H1 (cell line): ENCODE results near the gene TGFB1. TPM values are rescaled to one million over a fixed set of nuclear protein-coding genes. Genes with fewer than 3 reads are reported as not detected.

Experiments used
- CTCF ChIA-PET: fragments of 300-600 bp; sonication (Branson Sonifier 250); formaldehyde crosslinking; loops from one replicate; lab custom pipeline; 2021; ENCODE audit not compliant: partially characterized antibody; lab: Charles Lee
- POLR2A ChIA-PET: fragments of 300-600 bp; sonication (Branson Sonifier 250); formaldehyde crosslinking; loops from one replicate; lab custom pipeline; 2021; ENCODE audit warnings: inconsistent platforms; ENCODE audit not compliant: partially characterized antibody; lab: Charles Lee
- DNase-seq, 2 experiments: peaks; one replicate each; pipeline versions ENCODE4 v3.0.0 to v3.0.0-alpha.2; 2010 to 2022; ENCODE audit warnings: low spot score in 2 of 2, low read depth in 1 of 2, mixed read lengths in 1 of 2
- FAIRE-seq: peaks from 2 replicates; lab custom pipeline; 2011; peaks lifted over from hg19 to GRCh38; lab: Jason Lieb, UNC
- H2AFZ ChIP-seq: 2 replicates; pipeline ENCODE4 v1.8.1; 2012; ENCODE audit warnings: low read length, inconsistent platforms
- H2AK5ac ChIP-seq: 2 replicates; pipeline ENCODE4 v1.6.1; 2013; ENCODE audit warnings: low read depth, low read length
- H2BK120ac ChIP-seq: replicated peaks from 2 replicates; pipeline ENCODE3; 2013; ENCODE audit warnings: low read depth, low read length, inconsistent platforms
- H2BK12ac ChIP-seq: 2 replicates; pipeline ENCODE4 v1.6.1; 2013; ENCODE audit warnings: low read depth, low read length
- H2BK15ac ChIP-seq: 2 replicates; pipeline ENCODE4 v1.6.1; 2013; ENCODE audit warnings: low read length
- H2BK20ac ChIP-seq: 2 replicates; pipeline ENCODE4 v1.6.1; 2013; ENCODE audit warnings: low read length
- H2BK5ac ChIP-seq: 2 replicates; pipeline ENCODE4 v1.6.1; 2013; ENCODE audit warnings: low read depth, low read length
- H3K14ac ChIP-seq: 2 replicates; pipeline ENCODE4 v1.6.1; 2013; ENCODE audit warnings: inconsistent platforms; ENCODE audit not compliant: insufficient read length
- H3K18ac ChIP-seq: 2 replicates; pipeline ENCODE4 v1.6.1; 2013; ENCODE audit warnings: low read length; ENCODE audit errors: extremely low read depth
- H3K23ac ChIP-seq: 2 replicates; pipeline ENCODE4 v1.6.1; 2013; ENCODE audit warnings: inconsistent platforms; ENCODE audit not compliant: insufficient read length
- H3K23me2 ChIP-seq: 2 replicates; pipeline ENCODE4 v1.6.1; 2013; ENCODE audit warnings: low read depth, low read length
- H3K27ac ChIP-seq: 2 replicates; pipeline ENCODE4 v1.6.1; 2011; ENCODE audit warnings: low read depth, low read length, inconsistent platforms
- H3K27me3 ChIP-seq, 4 experiments: replicated peaks in 1 of 4; 1 replicate in 1 of 4; 2 replicates in 3 of 4; pipeline versions ENCODE4 v1.6.1 to v1.8.1; 2011 to 2013; ENCODE audit warnings: low read length in 3 of 4, mild to moderate bottlenecking in 3 of 4, inconsistent platforms in 2 of 4, mixed read lengths in 2 of 4, moderate library complexity in 1 of 4; ENCODE audit not compliant: control insufficient read depth in 3 of 4, insufficient read depth in 3 of 4; ENCODE audit errors: extremely low read depth in 1 of 4
- H3K36me3 ChIP-seq, 4 experiments: 2 replicates each; pipeline versions ENCODE4 v1.6.1 to v1.8.1; 2011 to 2013; ENCODE audit warnings: mild to moderate bottlenecking in 4 of 4, low read length in 3 of 4, moderate library complexity in 2 of 4, control low read depth in 1 of 4, inconsistent platforms in 1 of 4; ENCODE audit not compliant: insufficient read depth in 4 of 4, control insufficient read depth in 2 of 4
- H3K4ac ChIP-seq: replicated peaks from 2 replicates; pipeline ENCODE3; 2013; ENCODE audit warnings: low read length, low read depth, mixed read lengths, inconsistent platforms; ENCODE audit not compliant: insufficient read length
- H3K4me1 ChIP-seq, 4 experiments: replicated peaks in 1 of 4; 1 replicate in 1 of 4; 2 replicates in 3 of 4; pipeline versions ENCODE4 v1.6.1 to v1.8.1; 2011 to 2013; ENCODE audit warnings: low read length in 3 of 4, inconsistent platforms in 2 of 4, mixed read lengths in 1 of 4; ENCODE audit not compliant: insufficient read depth in 4 of 4, control insufficient read depth in 3 of 4
- H3K4me2 ChIP-seq, 2 experiments: 2 replicates each; pipeline versions ENCODE4 v1.6.1 to v1.8.1; 2011 to 2013; ENCODE audit warnings: low read depth in 2 of 2, low read length in 2 of 2, control low read depth in 1 of 2, inconsistent platforms in 1 of 2, mild to moderate bottlenecking in 1 of 2; ENCODE audit not compliant: insufficient read depth in 1 of 2
- H3K4me3 ChIP-seq, 4 experiments: fragments of 200-600, 300-600 bp in 1 of 4; sonication (generic), shearing (Covaris generic), sonication (Bioruptor Twin) in 1 of 4; 2 replicates each; pipeline versions ENCODE4 v1.5.1 to v1.8.1; 2011 to 2016; ENCODE audit warnings: low read length in 4 of 4, low read depth in 3 of 4, control low read depth in 2 of 4, inconsistent platforms in 2 of 4, mild to moderate bottlenecking in 2 of 4, mixed read lengths in 1 of 4, moderate library complexity in 1 of 4; ENCODE audit not compliant: insufficient read depth in 2 of 4; ENCODE audit errors: extremely low read depth in 1 of 4
- H3K56ac ChIP-seq: replicated peaks from 2 replicates; pipeline ENCODE3; 2013; ENCODE audit warnings: low read depth, mild to moderate bottlenecking, mixed read lengths, low read length, inconsistent platforms; ENCODE audit not compliant: insufficient read length
- H3K79me1 ChIP-seq: 2 replicates; pipeline ENCODE4 v1.6.1; 2013; ENCODE audit warnings: low read depth, low read length, control low read depth
- H3K79me2 ChIP-seq, 2 experiments: 2 replicates each; pipeline versions ENCODE4 v1.6.1 to v1.8.1; 2012 to 2013; ENCODE audit warnings: low read length in 2 of 2, mild to moderate bottlenecking in 2 of 2, inconsistent platforms in 1 of 2; ENCODE audit not compliant: insufficient read depth in 2 of 2, control insufficient read depth in 1 of 2
- H3K9ac ChIP-seq, 4 experiments: replicated peaks in 1 of 4; 1 replicate in 1 of 4; 2 replicates in 3 of 4; pipeline versions ENCODE4 v1.6.1 to v1.8.1; 2011 to 2013; ENCODE audit warnings: low read depth in 3 of 4, low read length in 3 of 4, control low read depth in 2 of 4, mild to moderate bottlenecking in 2 of 4, moderate library complexity in 2 of 4, inconsistent platforms in 1 of 4; ENCODE audit errors: extremely low read depth in 1 of 4
- H3K9me3 ChIP-seq, 2 experiments: 2 replicates each; pipeline versions ENCODE4 v1.6.1 to v1.8.1; 2012 to 2013; ENCODE audit warnings: mild to moderate bottlenecking in 2 of 2, moderate library complexity in 2 of 2, control low read depth in 1 of 2, inconsistent platforms in 1 of 2, low read depth in 1 of 2, low read length in 1 of 2, mixed read lengths in 1 of 2; ENCODE audit not compliant: insufficient read depth in 2 of 2
- H4K20me1 ChIP-seq, 2 experiments: replicated peaks in 1 of 2; 2 replicates each; pipeline versions ENCODE3 to v1.8.1; 2011 to 2013; ENCODE audit warnings: inconsistent platforms in 2 of 2, low read length in 2 of 2, mild to moderate bottlenecking in 1 of 2; ENCODE audit not compliant: insufficient read depth in 2 of 2, control insufficient read depth in 1 of 2
- H4K5ac ChIP-seq: 2 replicates; pipeline ENCODE4 v1.6.1; 2013; ENCODE audit warnings: low read length, low read depth, mixed read lengths, inconsistent platforms; ENCODE audit not compliant: insufficient read length
- H4K8ac ChIP-seq: 2 replicates; pipeline ENCODE4 v1.8.0; 2013; ENCODE audit warnings: mild to moderate bottlenecking, moderate library complexity, low read length, inconsistent platforms; ENCODE audit not compliant: insufficient read depth; ENCODE audit errors: extremely low read depth
- H4K91ac ChIP-seq: replicated peaks from 2 replicates; pipeline ENCODE3; 2013; ENCODE audit warnings: low read length, mixed read lengths, inconsistent platforms; ENCODE audit not compliant: insufficient read length
- KDM4A ChIP-seq: IDR thresholded peaks from one replicate; pipeline ENCODE4 v1.7.1; 2012; ENCODE audit warnings: low read depth, mild to moderate bottlenecking, moderate library complexity, low read length, inconsistent platforms; ENCODE audit not compliant: severe bottlenecking
- POLR2AphosphoS5 ChIP-seq: IDR thresholded peaks from 2 replicates; pipeline ENCODE4 v1.6.1; 2011; ENCODE audit warnings: low read depth, low read length
- WGBS, 2 experiments: shearing (Covaris generic) in 1 of 2; methylation state at CpG; one replicate each; pipeline versions ENCODE4 v1.1.6 to v1.1.7; 2013 to 2015; ENCODE audit warnings: low lambda C conversion rate in 2 of 2, mixed read lengths in 2 of 2, inconsistent platforms in 1 of 2, low coverage in 1 of 2, missing lambda C conversion rate in 1 of 2; ENCODE audit not compliant: insufficient replicate concordance in 2 of 2, insufficient coverage in 1 of 2, insufficient read length in 1 of 2; ENCODE audit errors: extremely low coverage in 1 of 2, missing lambda C conversion rate in 1 of 2; 5-methylcytosine and 5-hydroxymethylcytosine counted together
- polyA plus RNA-seq, 7 experiments: library from polyadenylated mRNA; depleted of rRNA in 3 of 7; stranded (reverse) in 5 of 7; unstranded in 2 of 7; fragments of >200 nt in 5 of 7; fragments of 200-250 nt in 2 of 7; gene quantifications; 1 replicate in 5 of 7; 2 replicates in 1 of 7; 4 replicates in 1 of 7; pipeline versions ENCODE4 v1.2.1 to v1.2.3, GENCODE V29; 2011 to 2013; ENCODE audit warnings: missing spikeins in 2 of 7, mixed read lengths in 2 of 7
- total RNA-seq: library from RNA; stranded (reverse); fragmentation: NEBNext Ultra II Directional; extraction: Animal tissue kit (Norgen Biotek cat#: 25700); gene quantifications from 2 replicates; pipeline ENCODE4 v1.2.1, GENCODE V29; 2021

The TGFB1 gene
- total and polyA plus RNA-seq, 2 of the 8 experiments (the other 6 are each of a cell fraction or from before 2014, with no cell fraction given) = 1.7 to 10.6 TPM

GRCh38 chr19:41307954-41308449, 45.7 kb downstream of the TGFB1 start:
- Histone ChIP-seq H3K27ac (peak overlapping the region; percentile 51; the same call in 1 of the 2 replicates), H2BK20ac (no peak overlapping the region), H2BK12ac (no peak overlapping the region), H3K9ac (no peak overlapping the region), H2BK120ac (no peak overlapping the region), H4K5ac (no peak overlapping the region), H3K79me1 (peaks cover 4% of the 10 kb centered on the region; the same call in 1 of the 2 replicates), H4K20me1 (peaks cover 0 to 15% of the 10 kb centered on the region in 2 experiments), H3K56ac (no peak overlapping the region), H4K91ac (no peak overlapping the region), H2AK5ac (no peak overlapping the region), H3K23ac (no peak overlapping the region), H3K79me2 (peaks cover 0 to 8% of the 10 kb centered on the region in 2 experiments; a peak in 2 of 4 replicates), H3K36me3 (peaks cover 33 to 46% (median 38%) of the 10 kb centered on the region in 4 experiments), H3K14ac (no peak overlapping the region), H2BK15ac (no peak overlapping the region), H3K4ac (no peak overlapping the region), H3K4me2 (peak overlapping the region in 1 of 2 experiments; percentile 27; a peak in 1 of 4 replicates), H3K23me2 (peaks cover 7% of the 10 kb centered on the region), H3K27me3 (no peaks in the 10 kb centered on the region), H2BK5ac (no peak overlapping the region), H4K8ac (no peak overlapping the region), H2AFZ (no peak overlapping the region), H3K4me3 (no peak overlapping the region), H3K18ac (peak overlapping the region; percentile 17; the same call in 1 of the 2 replicates), H3K9me3 (no peaks in the 10 kb centered on the region), H3K4me1 (peaks cover 0 to 10% (median under 1%) of the 10 kb centered on the region in 4 experiments; a peak in 3 of 7 replicates)
- FAIRE-seq (no peak), DNase-seq (no peak)
- ChIA-PET POLR2A (interaction anchor here (0.9 to 22.6 kb wide), 13 partner anchors 14 to 558 kb away, joined by 3 to 579 read pairs (median 5); partner anchors contain the start of genes ACTMAP, CYP2S1, HNRNPUL1 and TGFB1), CTCF (interaction anchor here (0.6 to 7.3 kb wide), 22 partner anchors 11 to 555 kb away, joined by 3 to 63 read pairs (median 4); no protein-coding TSS in a partner anchor)
- 84% methylated on average over 4 of the region's 4 CpGs; no CpG with 5 or more reads in 1 of the 2 experiments for WGBS, 2 experiments
- TF ChIP-seq KDM4A (no peak), POLR2AphosphoS5 (peak; percentile 43; the same call in 1 of the 2 replicates)
